Measurements from ENCODE around the gene RELA. TPM values are rescaled to one million over a fixed set of nuclear protein-coding genes. Genes with fewer than 3 reads are reported as not detected.

The RELA gene
- total RNA-seq, 1 donor from 2014 or later = 68.9 TPM

- Mint-ChIP-seq H3K9me3 (ENCODE audit: unreplicated experiment) (no peaks in the 10 kb centered on the region), H3K27ac (ENCODE audit: unreplicated experiment) (no peak overlapping the region), H3K36me3 (ENCODE audit: low read depth, unreplicated experiment) (peaks cover 27% of the 10 kb centered on the region), H3K4me1 (ENCODE audit: low read depth, unreplicated experiment) (peaks cover 27% of the 10 kb centered on the region), H3K4me3 (ENCODE audit: unreplicated experiment) (peak overlapping the region; percentile 89), H3K27me3 (ENCODE audit: low read depth, unreplicated experiment) (no peaks in the 10 kb centered on the region)
- Histone ChIP-seq H3K27me3 (ENCODE audit: insufficient read depth, low read length) (no peaks in the 10 kb centered on the region), H3K79me2 (ENCODE audit: insufficient read depth, low read length) (peaks cover 72% of the 10 kb centered on the region), H3K9me3 (ENCODE audit: insufficient read depth, low read depth, low read length) (no peaks in the 10 kb centered on the region), H3K36me3 (ENCODE audit: insufficient read depth, low read length) (peaks cover 7% of the 10 kb centered on the region), H4K20me1 (ENCODE audit: insufficient read depth, low read length) (peaks cover 67% of the 10 kb centered on the region), H3K4me2 (ENCODE audit: low read length) (peak overlapping the region; percentile 97), H2AFZ (ENCODE audit: low read depth, low read length) (no peak overlapping the region), H3K4me3 (ENCODE audit: insufficient read depth, low read depth, low read length) (no peak overlapping the region), H3K27ac (ENCODE audit: low read depth, low read length) (no peak overlapping the region), H3K9ac (ENCODE audit: low read length) (peak overlapping the region; percentile 64), H3K4me1 (ENCODE audit: insufficient read depth, low read length) (peaks cover 41% of the 10 kb centered on the region)
- no peak for FAIRE-seq
- no peak for DNase-seq (ENCODE audit: low read depth)
- TF ChIP-seq EZH2 (IDR thresholded peaks at IDR 0.05; ENCODE audit: insufficient read depth, low read length) = no peak
- TF ChIP-seq CTCF (IDR thresholded peaks at IDR 0.05; ENCODE audit: insufficient read depth, low read depth, low read length) = no peak
These were observed 52.3 kb downstream of the RELA start for GRCh38 chr11:65610404-65610803.

- peak overlapping the region; percentile 12 for H3K4me3 Mint-ChIP-seq (ENCODE audit: unreplicated experiment)
- Histone ChIP-seq H3K27ac (ENCODE audit: low read depth, low read length) (no peak overlapping the region), H4K20me1 (ENCODE audit: insufficient read depth, low read length) (peaks cover 72% of the 10 kb centered on the region), H3K27me3 (ENCODE audit: insufficient read depth, low read length) (no peaks in the 10 kb centered on the region), H3K4me3 (ENCODE audit: insufficient read depth, low read depth, low read length) (no peak overlapping the region), H2AFZ (ENCODE audit: low read depth, low read length) (no peak overlapping the region), H3K36me3 (ENCODE audit: insufficient read depth, low read length) (peaks cover 14% of the 10 kb centered on the region), H3K4me1 (ENCODE audit: insufficient read depth, low read length) (peaks cover 41% of the 10 kb centered on the region), H3K79me2 (ENCODE audit: insufficient read depth, low read length) (peaks cover 70% of the 10 kb centered on the region), H3K9ac (ENCODE audit: low read length) (no peak overlapping the region), H3K4me2 (ENCODE audit: low read length) (no peak overlapping the region), H3K9me3 (ENCODE audit: insufficient read depth, low read depth, low read length) (no peaks in the 10 kb centered on the region)
- no peak overlapping the region for H3K27ac Mint-ChIP-seq (ENCODE audit: unreplicated experiment)
- H3K36me3 Mint-ChIP-seq (ENCODE audit: low read depth, unreplicated experiment) = peaks cover 28% of the 10 kb centered on the region
- DNase-seq (ENCODE audit: low read depth) (no peak), FAIRE-seq (no peak)
- no peaks in the 10 kb centered on the region for H3K9me3 Mint-ChIP-seq (ENCODE audit: unreplicated experiment)
- peaks cover 27% of the 10 kb centered on the region for H3K4me1 Mint-ChIP-seq (ENCODE audit: low read depth, unreplicated experiment)
- no peaks in the 10 kb centered on the region for H3K27me3 Mint-ChIP-seq (ENCODE audit: low read depth, unreplicated experiment)
- TF ChIP-seq CTCF (IDR thresholded peaks at IDR 0.05; ENCODE audit: insufficient read depth, low read depth, low read length) (no peak), EZH2 (IDR thresholded peaks at IDR 0.05; ENCODE audit: insufficient read depth, low read length) (no peak)
These were observed 53.1 kb downstream of the RELA start for GRCh38 chr11:65609665-65610064.

- H3K27ac Mint-ChIP-seq (ENCODE audit: unreplicated experiment) = no peak overlapping the region
- H3K4me1 Mint-ChIP-seq (ENCODE audit: low read depth, unreplicated experiment) = peaks cover 27% of the 10 kb centered on the region
- no peak overlapping the region for H2AFZ ChIP-seq (ENCODE audit: low read depth, low read length)
- no peak overlapping the region for H3K4me3 ChIP-seq (ENCODE audit: insufficient read depth, low read depth, low read length)
- no peak overlapping the region for H3K4me2 ChIP-seq (ENCODE audit: low read length)
- H3K36me3 Mint-ChIP-seq (ENCODE audit: low read depth, unreplicated experiment) = peaks cover 28% of the 10 kb centered on the region
- FAIRE-seq (no peak), DNase-seq (ENCODE audit: low read depth) (no peak)
- peaks cover 18% of the 10 kb centered on the region for H3K36me3 ChIP-seq (ENCODE audit: insufficient read depth, low read length)
- H3K9me3 ChIP-seq (ENCODE audit: insufficient read depth, low read depth, low read length) = no peaks in the 10 kb centered on the region
- TF ChIP-seq CTCF (IDR thresholded peaks at IDR 0.05; ENCODE audit: insufficient read depth, low read depth, low read length) = no peak
- TF ChIP-seq EZH2 (IDR thresholded peaks at IDR 0.05; ENCODE audit: insufficient read depth, low read length) = no peak
- H3K4me3 Mint-ChIP-seq (ENCODE audit: unreplicated experiment) = no peak overlapping the region
- peaks cover 72% of the 10 kb centered on the region for H4K20me1 ChIP-seq (ENCODE audit: insufficient read depth, low read length)
- no peaks in the 10 kb centered on the region for H3K27me3 ChIP-seq (ENCODE audit: insufficient read depth, low read length)
- no peak overlapping the region for H3K9ac ChIP-seq (ENCODE audit: low read length)
- peaks cover 41% of the 10 kb centered on the region for H3K4me1 ChIP-seq (ENCODE audit: insufficient read depth, low read length)
- no peak overlapping the region for H3K27ac ChIP-seq (ENCODE audit: low read depth, low read length)
- no peaks in the 10 kb centered on the region for H3K27me3 Mint-ChIP-seq (ENCODE audit: low read depth, unreplicated experiment)
- no peaks in the 10 kb centered on the region for H3K9me3 Mint-ChIP-seq (ENCODE audit: unreplicated experiment)
- peaks cover 66% of the 10 kb centered on the region for H3K79me2 ChIP-seq (ENCODE audit: insufficient read depth, low read length)
These were observed 53.5 kb downstream of the RELA start for GRCh38 chr11:65609229-65609628.
